Measurements from ENCODE around the gene NAT16. TPM values are rescaled to one million over a fixed set of nuclear protein-coding genes. Genes with fewer than 3 reads are reported as not detected.

Gene NAT16
- total and polyA plus RNA-seq, 9 of the 15 experiments (the other 6 are each of a cell fraction or from before 2014, with no cell fraction given), result 0.04 TPM; not detected in 8

GRCh38 chr7:101216860-101217387 is 36.8 kb upstream of the NAT16 start (continued):
- TF ChIP-seq CHD7 (IDR thresholded peaks at IDR 0.05; ENCODE audit: low read depth, low read length) (no peak), ZNF184 (CRISPR knock-in tag; IDR thresholded peaks at IDR 0.05) (no peak), NONO (IDR thresholded peaks at IDR 0.05; ENCODE audit: low read depth in 2 of 2, low read length in 1 of 2) (0 out of 4 replicates have a peak, but pooled peaks of 1 of the 2 experiments have one; percentile 3), POLR2A (conservative IDR thresholded peaks at IDR 0.05) (0 out of 2 replicates have a peak, but pooled peaks have one; percentile 40), PHF20 (IDR thresholded peaks at IDR 0.05; ENCODE audit: partially characterized antibody) (peak; percentile 47)
- TF ChIP-seq, protein P1, sequence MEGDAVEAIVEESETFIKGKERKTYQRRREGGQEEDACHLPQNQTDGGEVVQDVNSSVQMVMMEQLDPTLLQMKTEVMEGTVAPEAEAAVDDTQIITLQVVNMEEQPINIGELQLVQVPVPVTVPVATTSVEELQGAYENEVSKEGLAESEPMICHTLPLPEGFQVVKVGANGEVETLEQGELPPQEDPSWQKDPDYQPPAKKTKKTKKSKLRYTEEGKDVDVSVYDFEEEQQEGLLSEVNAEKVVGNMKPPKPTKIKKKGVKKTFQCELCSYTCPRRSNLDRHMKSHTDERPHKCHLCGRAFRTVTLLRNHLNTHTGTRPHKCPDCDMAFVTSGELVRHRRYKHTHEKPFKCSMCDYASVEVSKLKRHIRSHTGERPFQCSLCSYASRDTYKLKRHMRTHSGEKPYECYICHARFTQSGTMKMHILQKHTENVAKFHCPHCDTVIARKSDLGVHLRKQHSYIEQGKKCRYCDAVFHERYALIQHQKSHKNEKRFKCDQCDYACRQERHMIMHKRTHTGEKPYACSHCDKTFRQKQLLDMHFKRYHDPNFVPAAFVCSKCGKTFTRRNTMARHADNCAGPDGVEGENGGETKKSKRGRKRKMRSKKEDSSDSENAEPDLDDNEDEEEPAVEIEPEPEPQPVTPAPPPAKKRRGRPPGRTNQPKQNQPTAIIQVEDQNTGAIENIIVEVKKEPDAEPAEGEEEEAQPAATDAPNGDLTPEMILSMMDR (IDR thresholded peaks at IDR 0.05 in 2 of 3, conservative IDR thresholded peaks at IDR 0.05 in 1 of 3; ENCODE audit: insufficient read depth in 2 of 3, low read depth in 1 of 3, low read length in 3 of 3), result 0 out of 6 replicates have a peak, but pooled peaks of 1 of the 3 experiments have one; percentile 0
- TF ChIP-seq, protein P2, sequence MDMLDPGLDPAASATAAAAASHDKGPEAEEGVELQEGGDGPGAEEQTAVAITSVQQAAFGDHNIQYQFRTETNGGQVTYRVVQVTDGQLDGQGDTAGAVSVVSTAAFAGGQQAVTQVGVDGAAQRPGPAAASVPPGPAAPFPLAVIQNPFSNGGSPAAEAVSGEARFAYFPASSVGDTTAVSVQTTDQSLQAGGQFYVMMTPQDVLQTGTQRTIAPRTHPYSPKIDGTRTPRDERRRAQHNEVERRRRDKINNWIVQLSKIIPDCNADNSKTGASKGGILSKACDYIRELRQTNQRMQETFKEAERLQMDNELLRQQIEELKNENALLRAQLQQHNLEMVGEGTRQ (CRISPR knock-in tag; IDR thresholded peaks at IDR 0.05), result 0 out of 2 replicates have a peak, but pooled peaks have one; percentile 9
